Keratinocyte (primary cell): ENCODE results near the gene MFSD6L. TPM values are rescaled to one million over a fixed set of nuclear protein-coding genes. Genes with fewer than 3 reads are reported as not detected.
A peak's percentile ranks its signal among the peaks of the same experiment; 100 is the strongest.

Source experiments
- DNase-seq: peaks from one replicate; pipeline ENCODE4 v3.0.0-alpha.2; 2011; ENCODE audit warnings: low read depth, missing footprints, low spot score
- FAIRE-seq: peaks from 2 replicates; lab custom pipeline; 2011; peaks lifted over from hg19 to GRCh38; lab: Jason Lieb, UNC
- H2AFZ ChIP-seq: 2 replicates; pipeline ENCODE4 v1.6.0; 2012; ENCODE audit warnings: low read length, control low read depth, inconsistent platforms; ENCODE audit not compliant: control insufficient read depth
- H3K27ac ChIP-seq: 2 replicates; pipeline ENCODE4 v1.5.1; 2011; ENCODE audit warnings: low read length; ENCODE audit not compliant: control insufficient read depth, insufficient read depth
- H3K27me3 ChIP-seq: 3 replicates; pipeline ENCODE4 v1.6.0; 2011; ENCODE audit warnings: low read length; ENCODE audit not compliant: control insufficient read depth, insufficient read depth; ENCODE audit errors: extremely low read depth
- H3K36me3 ChIP-seq, 2 experiments: 2 replicates in 1 of 2; 3 replicates in 1 of 2; pipeline ENCODE4 v1.5.1; 2011; ENCODE audit warnings: low read length in 2 of 2, mild to moderate bottlenecking in 1 of 2; ENCODE audit not compliant: control insufficient read depth in 2 of 2, insufficient read depth in 2 of 2; ENCODE audit errors: extremely low read depth in 1 of 2
- H3K4me1 ChIP-seq: 3 replicates; pipeline ENCODE4 v1.5.1; 2011; ENCODE audit warnings: low read length; ENCODE audit not compliant: control insufficient read depth, insufficient read depth; ENCODE audit errors: extremely low read depth
- H3K4me2 ChIP-seq: 3 replicates; pipeline ENCODE4 v1.6.0; 2011; ENCODE audit warnings: low read depth, low read length; ENCODE audit not compliant: control insufficient read depth, insufficient read depth; ENCODE audit errors: extremely low read depth
- H3K4me3 ChIP-seq, 3 experiments: fragments of 200-600 bp in 1 of 3; sonication (generic) in 1 of 3; 2 replicates in 2 of 3; 3 replicates in 1 of 3; pipeline ENCODE4 v1.5.1; 2011 to 2016; ENCODE audit warnings: low read length in 3 of 3, mild to moderate bottlenecking in 3 of 3, control low read depth in 2 of 3, inconsistent platforms in 1 of 3, low read depth in 1 of 3, mixed read lengths in 1 of 3, mixed run types in 1 of 3, moderate library complexity in 1 of 3; ENCODE audit not compliant: control insufficient read depth in 2 of 3, insufficient read depth in 2 of 3; ENCODE audit errors: extremely low read depth in 1 of 3
- H3K79me2 ChIP-seq: 2 replicates; pipeline ENCODE4 v1.6.0; 2012; ENCODE audit warnings: low read length; ENCODE audit not compliant: control insufficient read depth, insufficient read depth
- H3K9ac ChIP-seq: 3 replicates; pipeline ENCODE4 v1.6.0; 2011; ENCODE audit warnings: low read length; ENCODE audit not compliant: control insufficient read depth, insufficient read depth; ENCODE audit errors: extremely low read depth
- H3K9me1 ChIP-seq: 3 replicates; pipeline ENCODE4 v1.6.0; 2011; ENCODE audit warnings: low read length; ENCODE audit not compliant: control insufficient read depth, insufficient read depth; ENCODE audit errors: extremely low read depth
- H3K9me3 ChIP-seq: 2 replicates; pipeline ENCODE4 v1.5.1; 2012; ENCODE audit warnings: low read depth, low read length; ENCODE audit not compliant: control insufficient read depth
- H4K20me1 ChIP-seq: 3 replicates; pipeline ENCODE4 v1.6.0; 2011; ENCODE audit warnings: low read length; ENCODE audit not compliant: control insufficient read depth, insufficient read depth; ENCODE audit errors: extremely low read depth
- CTCF ChIP-seq, 3 experiments: IDR thresholded peaks in 1 of 3; conservative IDR thresholded peaks in 1 of 3; optimal IDR thresholded peaks in 1 of 3; 2 replicates in 2 of 3; 3 replicates in 1 of 3; pipeline versions ENCODE3 to v1.5.1; 2011; ENCODE audit warnings: low read length in 3 of 3, mild to moderate bottlenecking in 3 of 3, moderate library complexity in 2 of 3, control low read depth in 1 of 3, inconsistent platforms in 1 of 3; ENCODE audit not compliant: insufficient read depth in 2 of 3; ENCODE audit errors: extremely low read depth in 1 of 3
- EZH2 ChIP-seq: IDR thresholded peaks from one replicate; pipeline ENCODE4 v1.6.1; 2012; ENCODE audit warnings: inconsistent platforms, mild to moderate bottlenecking, low read length, moderate library complexity
- dilution Hi-C: fragments of 300-500 bp; cut with MboI; formaldehyde crosslinking; loops from one replicate; pipeline ENCODE4 v1.7.0; 2020; ENCODE audit warnings: low sequenced_read_pairs; ENCODE audit not compliant: extremely low pct_ligation_motif_present
- polyA plus RNA-seq, 5 experiments: library from polyadenylated mRNA; depleted of rRNA in 3 of 5; stranded (reverse) in 3 of 5; stranded (forward) in 1 of 5; unstranded in 1 of 5; fragments of >200 nt; gene quantifications; 1 replicate in 1 of 5; 2 replicates in 3 of 5; 3 replicates in 1 of 5; pipeline versions ENCODE4 v1.2.1 to v1.2.3, GENCODE V29; 2011 to 2012; ENCODE audit warnings: missing spikeins in 2 of 5, low read depth in 1 of 5, low replicate concordance in 1 of 5

The MFSD6L gene
- polyA plus RNA-seq, 1 donor (not counting 4 experiments of a cell fraction or from before 2014, with no cell fraction given) = not detected

DNA sequence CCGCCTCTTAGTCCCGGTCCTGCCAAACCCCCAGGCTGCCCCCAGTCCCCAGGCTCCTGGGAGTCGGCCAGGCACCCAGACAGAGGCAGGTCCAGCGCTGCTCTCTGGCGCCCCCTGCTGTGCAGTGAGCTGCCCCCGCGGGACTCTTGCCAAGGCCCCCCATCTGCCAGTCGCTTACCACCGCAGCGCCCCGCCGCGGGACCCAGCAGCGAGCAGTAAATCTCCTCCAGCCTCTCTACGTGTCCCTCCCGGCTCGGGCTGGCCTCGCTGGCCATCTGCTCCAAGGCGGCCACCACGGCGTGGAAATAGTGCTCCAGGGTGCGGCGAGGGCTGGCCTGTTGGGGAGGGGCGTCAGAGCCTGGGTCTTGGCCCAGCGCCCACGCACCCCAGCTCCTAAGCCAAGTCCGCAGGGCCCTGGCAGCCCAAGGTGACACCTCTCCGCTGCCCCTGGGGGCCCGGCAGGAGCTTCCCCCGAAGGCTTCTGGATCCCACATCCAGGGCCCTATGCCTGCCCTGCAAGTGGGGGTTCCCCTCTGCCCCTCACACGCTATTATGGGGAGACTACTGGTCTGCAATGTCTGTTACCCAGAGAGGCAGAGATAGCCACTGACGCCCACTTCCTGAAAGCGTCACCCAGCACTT lies 33.7 kb upstream of the MFSD6L start:
- H3K36me3 ChIP-seq = no peaks in the 10 kb centered on the region
- H4K20me1 ChIP-seq = no peaks in the 10 kb centered on the region
- no peak overlapping the region for H3K4me3 ChIP-seq
- H3K27ac ChIP-seq = no peak overlapping the region
- H3K4me2 ChIP-seq = no peak overlapping the region
- H3K9me1 ChIP-seq = no peaks in the 10 kb centered on the region
- DNase-seq (no peak), FAIRE-seq (no peak)
- no peaks in the 10 kb centered on the region for H3K27me3 ChIP-seq
- H3K79me2 ChIP-seq = no peaks in the 10 kb centered on the region
- no peak for TF ChIP-seq EZH2
- peak in 2 of 3 experiments; percentile 45 to 76 for TF ChIP-seq CTCF (optimal IDR thresholded peaks at IDR 0.05 in 1 of 3, IDR thresholded peaks at IDR 0.05 in 1 of 3, conservative IDR thresholded peaks at IDR 0.05 in 1 of 3; ENCODE audit: extremely low read depth in 1 of 3, insufficient read depth in 2 of 3, low read length in 3 of 3)
- H3K4me1 ChIP-seq = no peaks in the 10 kb centered on the region
- peaks cover 2% of the 10 kb centered on the region for H3K9me3 ChIP-seq
- dilution Hi-C loops = no loop called here
- no peak overlapping the region for H2AFZ ChIP-seq
- no peak overlapping the region for H3K9ac ChIP-seq

- Histone ChIP-seq H3K4me3 (no peak overlapping the region), H3K36me3 (no peaks in the 10 kb centered on the region), H3K9ac (no peak overlapping the region), H4K20me1 (no peaks in the 10 kb centered on the region), H3K4me2 (no peak overlapping the region), H2AFZ (no peak overlapping the region), H3K9me3 (peaks cover 2% of the 10 kb centered on the region), H3K4me1 (no peaks in the 10 kb centered on the region), H3K79me2 (no peaks in the 10 kb centered on the region), H3K27ac (no peak overlapping the region), H3K27me3 (no peaks in the 10 kb centered on the region), H3K9me1 (no peaks in the 10 kb centered on the region)
- TF ChIP-seq EZH2 = no peak
- TF ChIP-seq CTCF (optimal IDR thresholded peaks at IDR 0.05 in 1 of 3, IDR thresholded peaks at IDR 0.05 in 1 of 3, conservative IDR thresholded peaks at IDR 0.05 in 1 of 3; ENCODE audit: extremely low read depth in 1 of 3, insufficient read depth in 2 of 3, low read length in 3 of 3) = no peak
- no peak for FAIRE-seq
- dilution Hi-C loops = no loop called here
- DNase-seq = no peak
Measured at GRCh38 chr17:8831234-8831849, 32.2 kb upstream of the MFSD6L start.
